Skin of body (tissue), 2 donors: ENCODE results near the gene IGF2BP1. TPM values are rescaled to one million over a fixed set of nuclear protein-coding genes. Genes with fewer than 3 reads are reported as not detected.

ENCODE experiments used
- DNase-seq: peaks from one replicate; lab custom pipeline; 2025; lab: John Stamatoyannopoulos, UW
- total RNA-seq: library from RNA; depleted of rRNA; stranded (reverse); fragments of >200 nt; gene quantifications from one replicate; pipeline ENCODE4 v1.2.3, GENCODE V29; 2014

Gene IGF2BP1
- total RNA-seq: 1.5 TPM

GRCh38 chr17:48997103-48997826 lies at the start of gene IGF2BP1:
TSS of gene IGF2BP1 (plus strand) at chr17:48997385. CDS start at chr17:48997746, 361 bp downstream.
- DNase-seq: no peak

- DNase-seq: no peak
Observed at GRCh38 chr17:48951572-48951971, 45.6 kb upstream of the IGF2BP1 start.

GRCh38 chr17:48952904-48953303 lies 44.3 kb upstream of the IGF2BP1 start:
- no peak for DNase-seq

DNA sequence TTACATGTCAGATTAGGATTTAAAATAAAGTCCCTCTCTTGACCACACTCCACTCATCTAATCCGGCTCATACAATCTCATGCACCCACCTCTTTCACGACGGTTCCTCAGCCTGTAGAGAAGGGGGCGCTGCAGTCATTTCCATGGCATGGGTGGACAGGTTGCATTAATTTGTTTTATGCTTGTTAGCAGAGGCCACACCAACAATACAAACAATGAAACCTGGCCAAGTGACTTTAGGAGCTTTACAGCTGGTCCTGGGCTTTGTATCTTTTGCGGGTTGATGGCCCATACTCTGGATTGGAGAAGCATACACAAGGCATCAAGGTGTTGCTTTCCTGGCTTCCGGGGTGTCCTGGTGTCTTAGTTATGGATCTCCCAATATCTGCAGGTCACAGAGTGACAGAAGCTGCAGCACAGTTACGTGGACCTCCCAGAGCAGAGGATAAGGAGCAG lies 42.9 kb upstream of the IGF2BP1 start:
- no peak for DNase-seq

DNA sequence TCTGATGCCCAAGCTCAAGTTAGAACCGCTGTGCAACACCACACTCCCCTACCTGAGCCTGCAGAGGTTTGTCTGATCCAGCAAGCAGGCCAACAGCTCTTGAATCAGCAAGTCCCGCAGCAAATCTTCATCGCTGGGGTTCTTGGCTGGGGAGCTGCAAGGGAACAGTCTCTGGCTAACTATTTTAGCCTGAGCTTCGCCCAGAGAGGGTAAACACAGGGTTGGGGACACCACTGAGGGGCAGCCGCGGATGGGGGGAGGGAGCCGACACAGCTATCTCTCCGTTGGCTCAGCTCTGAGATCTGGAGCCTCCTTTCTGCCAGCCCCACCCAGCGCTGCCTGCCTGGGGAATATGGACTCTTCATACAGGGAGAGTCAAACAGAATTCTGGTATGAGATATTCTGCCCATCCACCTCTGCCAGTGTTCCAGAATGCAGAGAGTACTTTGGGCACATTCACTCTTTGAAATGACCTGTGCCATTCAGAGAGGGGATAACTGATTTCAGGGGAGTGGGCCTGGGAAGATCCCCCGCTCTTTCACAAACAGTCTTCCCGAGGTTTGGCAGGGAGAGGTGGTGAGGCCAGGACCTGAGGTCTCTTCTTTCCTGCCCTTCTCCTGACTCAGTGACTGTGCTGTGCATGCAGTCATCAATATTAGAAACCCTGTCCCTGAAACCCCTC lies 36.2 kb upstream of the IGF2BP1 start:
- DNase-seq: no peak

DNA sequence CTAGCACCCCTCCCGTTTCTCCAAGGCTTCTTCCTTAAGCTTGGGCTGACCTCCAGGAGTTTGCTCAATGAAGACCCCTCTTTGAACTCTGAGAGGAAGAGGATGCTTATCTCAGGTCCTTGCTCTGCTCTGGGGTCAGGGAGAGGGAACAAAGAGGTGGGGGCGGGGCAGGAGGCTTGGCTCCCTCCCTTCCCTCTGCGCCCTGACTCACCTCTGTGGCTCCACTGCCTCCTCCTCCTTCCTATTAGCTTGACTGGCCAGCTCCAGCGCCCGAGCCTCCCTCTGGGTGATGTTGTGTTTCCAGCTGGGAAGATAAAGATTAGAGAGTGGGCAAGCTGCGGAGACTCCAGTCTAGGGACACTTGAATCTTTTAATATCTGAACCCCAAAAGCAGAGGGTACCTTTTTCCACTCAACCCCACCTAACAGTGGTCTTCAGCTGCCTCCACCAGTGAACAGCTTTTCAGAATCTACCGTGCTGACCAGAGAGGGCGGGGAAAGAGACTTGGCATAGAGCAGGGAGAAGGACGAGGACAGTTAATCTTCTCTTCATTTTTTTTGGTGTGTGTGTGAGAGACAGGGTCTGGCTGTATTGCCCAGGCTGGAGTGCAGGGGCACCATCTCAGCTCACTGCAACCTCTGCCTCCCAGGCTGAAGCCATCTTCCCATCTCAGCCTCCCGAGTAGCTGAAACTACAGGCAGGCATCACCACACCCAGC lies 35.5 kb upstream of the IGF2BP1 start:
- no peak for DNase-seq

DNA sequence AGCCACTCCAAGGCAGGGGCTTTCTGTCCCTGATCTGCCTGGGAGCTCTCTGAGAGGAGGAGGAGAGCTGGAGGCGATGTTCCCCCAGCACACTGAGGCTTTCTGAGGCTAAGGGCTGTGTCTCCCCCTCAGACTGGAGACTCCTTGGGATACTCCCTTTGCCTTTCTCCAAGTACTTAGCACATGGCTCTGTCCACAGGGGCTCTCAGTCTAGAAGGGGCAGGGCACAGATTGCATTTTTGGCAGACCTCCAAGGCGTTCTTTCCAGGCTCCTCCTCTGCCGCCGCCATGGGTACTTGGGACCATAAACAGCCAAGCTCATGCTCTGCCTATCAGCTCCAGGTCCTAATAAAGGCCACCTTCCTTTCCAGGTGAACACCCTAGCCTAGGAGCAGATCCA lies 27.0 kb upstream of the IGF2BP1 start:
- no peak for DNase-seq

DNA sequence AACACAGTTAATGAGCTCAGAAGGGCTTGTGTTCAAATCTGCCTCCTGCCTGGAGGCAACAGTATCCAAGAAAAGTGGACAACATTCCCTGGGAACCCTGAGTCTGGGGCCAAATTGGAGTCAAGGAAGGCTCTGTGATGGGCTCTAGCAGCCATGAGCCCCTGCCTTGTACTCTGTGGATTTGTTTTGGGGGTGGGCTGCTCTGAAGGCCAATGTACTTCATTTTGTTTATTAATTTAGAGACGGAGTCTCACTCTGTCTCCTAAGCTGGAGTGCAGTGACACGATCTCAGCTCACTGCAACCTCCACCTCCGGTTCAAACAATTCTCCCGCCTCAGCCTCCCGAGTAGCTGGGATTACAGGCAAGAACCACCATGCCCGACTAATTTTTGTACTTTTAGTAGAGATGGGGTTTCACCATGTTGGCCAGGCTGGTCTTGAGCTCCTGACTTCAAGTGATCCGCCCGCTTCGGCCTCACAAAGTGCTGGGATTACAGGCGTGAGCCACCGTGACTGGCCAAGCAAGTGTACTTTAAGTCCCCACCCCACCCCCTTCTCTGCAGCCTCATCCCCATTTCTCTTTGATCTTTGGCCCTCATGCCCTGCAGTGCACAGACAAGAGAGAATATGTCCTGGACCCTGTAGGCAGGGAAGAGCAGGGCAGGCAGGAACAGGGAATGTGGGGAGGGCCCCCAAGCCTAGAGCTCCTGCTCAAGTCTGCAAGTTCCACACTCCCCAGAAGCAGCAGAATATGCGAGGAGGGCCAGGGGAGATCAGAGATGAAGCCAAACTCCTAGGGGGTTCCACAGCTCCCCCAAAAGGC lies 26.1 kb upstream of the IGF2BP1 start:
- DNase-seq: no peak

DNA sequence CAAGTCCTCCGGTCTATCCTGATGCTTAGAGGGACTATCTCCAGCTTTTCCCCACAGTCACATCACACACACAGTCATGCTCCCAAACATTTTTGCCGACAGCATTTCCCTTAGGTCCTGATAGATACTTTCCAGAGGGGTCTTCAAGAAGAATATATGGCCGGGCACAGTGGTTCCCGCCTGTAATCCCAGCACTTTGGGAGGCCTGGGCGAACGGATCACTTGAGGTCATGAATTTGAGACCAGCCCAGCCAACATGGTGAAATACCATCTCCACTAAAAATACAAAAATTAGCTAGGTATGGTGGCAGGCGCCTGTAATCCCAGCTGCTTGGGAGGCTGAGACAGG lies 24.5 kb upstream of the IGF2BP1 start:
- DNase-seq: no peak

GRCh38 chr17:48973806-48974205 lies 23.4 kb upstream of the IGF2BP1 start:
- DNase-seq: no peak

DNA sequence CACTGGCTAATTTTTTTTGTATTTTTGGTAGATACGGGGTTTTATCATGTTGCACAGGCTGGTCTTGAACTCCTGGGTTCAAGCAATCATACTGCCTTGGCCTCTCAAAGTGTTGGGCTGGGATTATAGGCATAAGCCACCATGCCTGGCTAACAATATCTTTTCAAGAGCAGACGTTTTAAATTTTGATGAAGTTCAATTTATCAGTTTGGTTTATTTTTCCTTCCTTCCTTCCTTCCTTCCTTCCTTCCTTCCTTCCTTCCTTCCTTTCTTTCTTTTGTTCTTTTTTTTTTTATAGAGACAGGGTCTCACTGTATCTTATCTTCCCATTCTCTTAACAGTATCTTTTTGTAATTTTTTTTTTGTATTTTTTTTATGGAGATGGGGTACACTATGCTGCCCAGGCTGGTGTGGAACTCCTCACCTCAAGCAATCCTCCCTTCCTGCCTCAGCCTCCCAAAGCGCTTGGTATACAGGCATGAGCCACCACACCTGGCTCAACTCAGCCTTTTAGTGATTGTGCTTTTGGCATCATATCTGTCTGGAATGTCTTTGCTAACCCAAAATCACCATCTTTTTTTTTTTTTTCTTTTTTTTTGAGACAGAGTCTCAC lies 15.2 kb upstream of the IGF2BP1 start:
- DNase-seq: no peak

- no peak for DNase-seq
Observed at GRCh38 chr17:48985436-48986245, 11.5 kb upstream of the IGF2BP1 start.

DNA sequence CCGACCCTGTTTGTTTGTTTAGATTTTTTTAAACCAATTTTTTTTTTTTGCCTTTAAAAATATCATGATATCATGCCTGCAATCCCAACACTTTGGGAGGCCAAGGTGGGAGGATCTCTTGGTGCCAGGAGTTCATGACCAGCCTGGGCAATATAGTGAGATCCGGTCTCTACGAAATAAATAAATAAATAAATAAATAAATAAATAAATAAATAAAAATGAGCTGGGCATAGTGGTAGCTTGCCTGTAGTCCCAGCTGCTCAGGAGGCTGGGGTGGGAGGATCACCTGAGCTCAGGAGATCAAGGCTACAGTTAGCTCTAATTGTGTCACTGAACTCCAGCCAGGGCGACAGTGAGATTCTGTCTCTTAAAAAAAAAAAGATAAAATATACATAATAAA lies 8.1 kb upstream of the IGF2BP1 start:
- no peak for DNase-seq

- DNase-seq: no peak
Observed at GRCh38 chr17:48990882-48991357, 6.3 kb upstream of the IGF2BP1 start.

DNA sequence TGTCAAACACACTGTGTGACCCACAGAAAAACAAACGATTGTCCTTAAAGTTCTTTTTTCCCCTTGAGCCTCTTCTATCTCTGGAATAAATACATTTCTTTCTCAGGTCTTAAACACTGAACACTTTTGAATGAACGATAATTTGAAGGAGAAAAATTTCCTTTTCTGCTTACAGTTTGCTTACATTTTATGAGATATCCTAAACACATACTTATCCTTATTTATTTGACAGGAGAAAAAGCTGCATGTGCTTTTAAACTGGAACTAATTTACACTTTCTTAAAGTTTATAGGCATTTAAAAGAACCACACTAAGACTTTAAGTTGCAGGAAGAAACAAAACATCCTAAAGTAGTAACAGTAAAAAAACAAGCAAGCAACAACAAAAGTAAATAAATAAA lies 4.7 kb upstream of the IGF2BP1 start:
- DNase-seq: no peak

- DNase-seq: no peak
Observed at GRCh38 chr17:48993305-48993704, 3.9 kb upstream of the IGF2BP1 start.

- DNase-seq: no peak
Observed at GRCh38 chr17:48993951-48994350, 3.2 kb upstream of the IGF2BP1 start.

DNA sequence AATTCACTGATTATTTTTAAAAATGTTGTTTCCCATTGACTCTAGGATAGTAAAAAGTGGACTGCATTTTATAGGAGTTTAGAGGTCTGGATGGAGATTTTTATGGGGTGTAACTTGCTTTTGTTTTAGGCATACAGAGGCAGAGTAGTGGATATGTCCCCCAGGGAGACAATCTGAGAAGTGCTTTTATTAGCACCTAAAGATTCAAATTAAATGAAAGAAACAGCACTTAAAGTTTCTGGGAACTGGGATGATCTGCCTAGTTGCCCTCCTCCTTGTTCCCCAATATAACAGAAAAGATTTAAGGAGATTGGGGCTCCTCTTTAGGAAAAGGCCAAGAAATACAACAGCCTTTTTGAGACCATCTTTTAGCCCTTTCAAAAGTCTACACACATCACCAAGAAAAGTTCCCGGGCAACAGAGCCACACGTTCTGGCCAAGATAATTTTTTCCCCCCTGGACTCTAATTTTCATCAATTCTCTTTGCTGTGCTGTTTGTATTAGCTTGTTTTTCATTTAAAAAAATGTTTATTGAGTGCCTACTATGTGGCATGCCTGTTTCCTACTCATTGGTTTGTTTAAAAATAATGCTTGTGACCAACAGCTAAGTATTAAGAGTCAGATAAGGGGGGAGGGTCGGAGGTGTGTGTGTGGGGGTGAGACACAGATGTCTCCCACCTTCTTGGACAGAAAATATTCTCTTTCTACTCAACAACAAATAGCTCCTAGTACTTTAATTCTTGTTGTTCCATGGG lies 2.5 kb upstream of the IGF2BP1 start:
- DNase-seq: no peak

- no peak for DNase-seq
Observed at GRCh38 chr17:48995304-48995973, 1.7 kb upstream of the IGF2BP1 start.
